Neutrophil (primary cell): Measurements from ENCODE around the gene CNTNAP4.

ENCODE experiments used
- H3K27ac ChIP-seq: fragments of 200-600 bp; sonication (generic); 2 replicates; pipeline ENCODE4 v1.5.1; 2016; ENCODE audit warnings: mild to moderate bottlenecking, moderate library complexity
- H3K27me3 ChIP-seq: fragments of 200-600 bp; sonication (generic); 2 replicates; pipeline ENCODE4 v1.6.0; 2016; ENCODE audit warnings: mild to moderate bottlenecking
- H3K36me3 ChIP-seq: fragments of 200-600 bp; sonication (generic); 2 replicates; pipeline ENCODE4 v1.5.1; 2017
- H3K4me1 ChIP-seq, 2 experiments: fragments of 200-600 bp in 1 of 2; sonication (generic) in 1 of 2; 1 replicate in 1 of 2; 2 replicates in 1 of 2; pipeline versions ENCODE4 v1.5.1 to v1.6.1; 2013 to 2016; ENCODE audit warnings: low read depth in 1 of 2, low read length in 1 of 2, mild to moderate bottlenecking in 1 of 2, moderate library complexity in 1 of 2; ENCODE audit not compliant: control insufficient read depth in 1 of 2, insufficient read depth in 1 of 2
- H3K4me3 ChIP-seq, 2 experiments: fragments of 200-600 bp in 1 of 2; sonication (generic) in 1 of 2; 1 replicate in 1 of 2; 2 replicates in 1 of 2; pipeline ENCODE4 v1.5.1; 2013 to 2016; ENCODE audit warnings: low read depth in 1 of 2, low read length in 1 of 2, mild to moderate bottlenecking in 1 of 2, moderate library complexity in 1 of 2
- H3K9me3 ChIP-seq: fragments of 200-600 bp; sonication (generic); 2 replicates; pipeline ENCODE4 v1.5.1; 2016
- TF ChIP-seq, protein P1 (sequence below): fragments of 200-600 bp; sonication (generic); IDR thresholded peaks from 2 replicates; pipeline ENCODE4 v1.5.1; 2016; ENCODE audit warnings: antibody characterized with exemption

CNTNAP4 gene

DNA sequence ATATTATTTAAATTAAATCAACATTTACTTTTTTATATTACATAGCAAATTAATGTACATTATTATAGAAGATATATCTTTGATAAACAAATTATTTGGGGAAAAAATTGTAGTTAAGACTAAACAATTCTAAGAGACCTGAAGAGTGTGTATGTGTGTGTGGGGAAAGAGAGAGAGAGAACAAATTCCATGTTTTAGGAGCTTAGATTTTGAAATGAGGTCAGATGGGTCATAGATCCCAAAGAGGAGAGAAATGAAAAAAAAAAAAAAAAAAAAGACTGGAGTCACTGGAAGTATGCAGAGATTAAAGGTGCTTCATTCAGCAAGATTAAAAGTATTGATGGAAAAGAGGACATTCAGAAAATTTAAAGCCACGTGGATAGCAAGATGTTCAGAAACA is 206.8 kb downstream of the CNTNAP4 start:
- Histone ChIP-seq H3K27me3 (no peaks in the 10 kb centered on the region), H3K4me1 (no peaks in the 10 kb centered on the region), H3K36me3 (no peaks in the 10 kb centered on the region), H3K4me3 (no peak overlapping the region), H3K27ac (no peak overlapping the region), H3K9me3 (no peaks in the 10 kb centered on the region)
- TF ChIP-seq, protein P1, sequence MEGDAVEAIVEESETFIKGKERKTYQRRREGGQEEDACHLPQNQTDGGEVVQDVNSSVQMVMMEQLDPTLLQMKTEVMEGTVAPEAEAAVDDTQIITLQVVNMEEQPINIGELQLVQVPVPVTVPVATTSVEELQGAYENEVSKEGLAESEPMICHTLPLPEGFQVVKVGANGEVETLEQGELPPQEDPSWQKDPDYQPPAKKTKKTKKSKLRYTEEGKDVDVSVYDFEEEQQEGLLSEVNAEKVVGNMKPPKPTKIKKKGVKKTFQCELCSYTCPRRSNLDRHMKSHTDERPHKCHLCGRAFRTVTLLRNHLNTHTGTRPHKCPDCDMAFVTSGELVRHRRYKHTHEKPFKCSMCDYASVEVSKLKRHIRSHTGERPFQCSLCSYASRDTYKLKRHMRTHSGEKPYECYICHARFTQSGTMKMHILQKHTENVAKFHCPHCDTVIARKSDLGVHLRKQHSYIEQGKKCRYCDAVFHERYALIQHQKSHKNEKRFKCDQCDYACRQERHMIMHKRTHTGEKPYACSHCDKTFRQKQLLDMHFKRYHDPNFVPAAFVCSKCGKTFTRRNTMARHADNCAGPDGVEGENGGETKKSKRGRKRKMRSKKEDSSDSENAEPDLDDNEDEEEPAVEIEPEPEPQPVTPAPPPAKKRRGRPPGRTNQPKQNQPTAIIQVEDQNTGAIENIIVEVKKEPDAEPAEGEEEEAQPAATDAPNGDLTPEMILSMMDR = no peak

DNA sequence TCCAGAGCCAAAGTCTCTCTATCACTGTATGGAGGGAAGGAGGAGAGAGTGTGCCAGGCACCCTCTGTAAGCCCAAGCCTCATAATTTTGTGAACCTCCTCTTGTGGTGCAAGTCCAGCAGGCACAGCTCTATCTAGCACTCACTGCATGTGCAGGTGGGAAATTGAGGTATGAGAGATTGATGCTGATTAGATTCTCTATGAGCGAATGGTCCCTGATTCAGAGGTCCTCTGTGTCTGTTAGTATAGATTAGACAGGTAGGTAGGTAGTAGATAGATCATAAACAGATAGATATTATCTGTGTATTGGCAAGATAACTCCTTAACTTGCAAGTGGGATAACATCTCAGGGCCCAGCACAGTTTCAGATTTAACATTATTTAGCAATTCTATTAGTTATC is 209.5 kb downstream of the CNTNAP4 start:
- TF ChIP-seq, protein P1 = no peak
- Histone ChIP-seq H3K4me1 (no peaks in the 10 kb centered on the region), H3K4me3 (no peak overlapping the region), H3K27ac (no peak overlapping the region), H3K27me3 (no peaks in the 10 kb centered on the region), H3K36me3 (no peaks in the 10 kb centered on the region), H3K9me3 (no peaks in the 10 kb centered on the region)

DNA sequence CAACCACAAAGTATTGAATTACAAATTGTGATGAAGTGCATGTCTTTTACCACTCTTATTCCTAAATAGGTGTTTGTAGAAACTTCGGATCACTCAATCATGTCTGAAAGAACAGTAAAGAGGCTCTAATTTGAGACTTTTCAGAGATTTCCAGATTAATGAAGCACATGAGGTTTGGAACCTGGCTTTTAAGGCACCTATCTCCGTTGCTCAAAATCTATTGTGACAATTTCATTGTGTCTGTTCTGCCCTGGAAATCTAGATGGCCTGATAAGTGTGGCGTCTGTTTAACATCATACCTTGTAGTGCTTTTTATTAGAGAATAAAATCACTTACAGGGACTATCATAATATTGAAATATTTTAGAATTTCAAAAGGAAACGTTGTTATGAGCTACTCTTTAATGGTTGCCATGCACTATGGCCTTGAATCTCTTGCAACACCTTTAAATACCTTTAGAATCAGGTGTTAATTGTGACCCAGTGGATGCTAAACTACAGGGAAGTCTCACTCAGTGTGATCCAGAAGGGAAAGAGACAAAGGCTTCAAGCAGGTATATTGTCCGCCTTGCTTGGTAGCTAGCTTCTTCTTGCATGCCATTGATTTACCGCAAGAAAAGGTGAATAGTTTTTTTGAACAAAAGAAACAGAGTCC is 210.3 kb downstream of the CNTNAP4 start:
- H3K27ac ChIP-seq = no peak overlapping the region
- no peaks in the 10 kb centered on the region for H3K36me3 ChIP-seq
- no peak overlapping the region for H3K4me3 ChIP-seq
- no peaks in the 10 kb centered on the region for H3K9me3 ChIP-seq
- H3K27me3 ChIP-seq = no peaks in the 10 kb centered on the region
- TF ChIP-seq, protein P1 = no peak
- H3K4me1 ChIP-seq = no peaks in the 10 kb centered on the region

DNA sequence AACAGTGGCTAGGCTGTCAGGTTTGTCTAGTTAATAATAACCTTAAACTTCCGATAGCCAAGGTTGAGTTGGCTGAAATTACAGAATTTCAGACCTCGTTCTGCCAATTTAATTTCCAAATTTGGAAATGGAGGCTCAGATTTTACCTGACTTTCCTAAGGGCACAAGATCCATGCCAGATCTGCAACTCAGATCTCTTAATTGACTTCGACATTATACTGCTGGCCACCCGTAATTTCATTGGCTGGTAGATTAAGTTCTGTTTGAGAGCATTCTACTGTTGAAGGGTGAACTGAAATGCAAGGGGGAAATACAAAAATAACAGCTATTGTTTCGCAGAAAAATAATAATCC is 210.8 kb downstream of the CNTNAP4 start:
- no peaks in the 10 kb centered on the region for H3K9me3 ChIP-seq
- H3K27ac ChIP-seq = no peak overlapping the region
- H3K4me1 ChIP-seq = no peaks in the 10 kb centered on the region
- TF ChIP-seq, protein P1 = no peak
- H3K27me3 ChIP-seq = no peaks in the 10 kb centered on the region
- no peak overlapping the region for H3K4me3 ChIP-seq
- H3K36me3 ChIP-seq = no peaks in the 10 kb centered on the region

DNA sequence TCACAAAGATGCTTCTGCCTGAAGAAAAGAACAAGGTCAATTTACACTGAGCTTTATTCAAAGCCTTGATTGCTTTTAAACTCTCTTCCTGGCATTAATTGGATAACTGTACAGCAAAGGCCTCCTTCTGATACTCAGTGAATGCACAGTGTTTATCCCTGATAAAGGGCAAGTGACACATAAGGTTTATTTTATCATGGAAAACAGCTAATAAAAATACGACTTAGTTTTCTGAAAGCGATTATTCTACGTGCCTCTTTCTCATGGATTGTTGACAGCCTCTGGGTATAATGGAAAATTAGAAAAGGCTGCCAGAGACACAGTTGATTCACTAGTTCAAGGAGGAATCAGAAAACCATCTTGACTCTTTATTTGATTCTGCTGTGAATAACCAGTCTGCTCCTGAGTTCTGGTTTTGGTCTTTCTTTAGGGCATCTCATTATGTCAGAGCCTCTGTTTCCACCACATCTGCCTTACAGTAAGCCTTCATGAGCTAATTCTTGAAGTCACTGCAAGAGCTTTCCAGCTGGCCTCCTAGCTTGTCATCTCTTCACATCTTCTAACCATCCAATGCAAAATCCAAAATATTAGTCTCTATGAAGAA is 212.9 kb downstream of the CNTNAP4 start:
- Histone ChIP-seq H3K4me1 (no peaks in the 10 kb centered on the region), H3K9me3 (no peaks in the 10 kb centered on the region), H3K27me3 (no peaks in the 10 kb centered on the region), H3K36me3 (no peaks in the 10 kb centered on the region), H3K27ac (no peak overlapping the region), H3K4me3 (no peak overlapping the region)
- TF ChIP-seq, protein P1 = no peak
